Mucosa of descending colon (tissue), 3 donors: ENCODE results near the gene RNU7-1. TPM values are rescaled to one million over a fixed set of nuclear protein-coding genes. Genes with fewer than 3 reads are reported as not detected.
A peak's percentile ranks its signal among the peaks of the same experiment; 100 is the strongest.

ENCODE experiments used
- ATAC-seq: fragments of 200-7000 bp; cut with Tn5 transposase; one replicate; pipeline ENCODE4 v1.9.1; 2020; ENCODE audit warnings: mild to moderate bottlenecking, moderate library complexity
- DNase-seq, 3 donors: peaks; one replicate each; pipeline ENCODE4 v3.0.0-alpha.2; 2020
- H3K36me3 ChIP-seq: fragments of 200-600 bp; one replicate; pipeline ENCODE4 v1.8.0; 2021; ENCODE audit warnings: low read depth, mild to moderate bottlenecking
- H3K4me1 ChIP-seq: fragments of 200-600 bp; one replicate; pipeline ENCODE4 v1.8.0; 2021; ENCODE audit warnings: low read depth, mild to moderate bottlenecking
- H3K4me3 ChIP-seq: fragments of 200-600 bp; one replicate; pipeline ENCODE4 v1.8.0; 2021; ENCODE audit warnings: mild to moderate bottlenecking
- H3K9me3 ChIP-seq: fragments of 200-600 bp; one replicate; pipeline ENCODE4 v1.8.0; 2021; ENCODE audit warnings: mild to moderate bottlenecking
- CTCF ChIP-seq: fragments of 200-600 bp; IDR thresholded peaks from one replicate; pipeline ENCODE4 v1.8.0; 2022; ENCODE audit warnings: antibody characterized with exemption, mild to moderate bottlenecking
- intact Hi-C, 2 donors: fragments of 100-400 bp; cut with DNase I in 1 of 2; cut with micrococcal nuclease in 1 of 2; formaldehyde crosslinking; loops; one replicate each; pipeline versions ENCODE4 v1.11.0 to v1.11.1; 2022; cut with DNase I, micrococcal nuclease
- total RNA-seq, 3 donors: library from RNA; stranded (reverse); fragmentation: NEBNext Ultra II Directional in 2 of 3; extraction: Animal tissue kit (Norgen Biotek cat#: 25700) in 2 of 3; gene quantifications; one replicate each; pipeline versions ENCODE4 v1.2.1 to v1.2.4, GENCODE V29; 2021 to 2023
- donor health status: DM: no; HTN: no; CAD: no; lungs with moderate emphysema.
- donor health status: DM: no; HTN: no; CAD: no.
- donor health status: DM: no; HTN: yes; CAD: no.

Gene RNU7-1
- total RNA-seq, 3 donors from 2014 or later, result not detected

DNA sequence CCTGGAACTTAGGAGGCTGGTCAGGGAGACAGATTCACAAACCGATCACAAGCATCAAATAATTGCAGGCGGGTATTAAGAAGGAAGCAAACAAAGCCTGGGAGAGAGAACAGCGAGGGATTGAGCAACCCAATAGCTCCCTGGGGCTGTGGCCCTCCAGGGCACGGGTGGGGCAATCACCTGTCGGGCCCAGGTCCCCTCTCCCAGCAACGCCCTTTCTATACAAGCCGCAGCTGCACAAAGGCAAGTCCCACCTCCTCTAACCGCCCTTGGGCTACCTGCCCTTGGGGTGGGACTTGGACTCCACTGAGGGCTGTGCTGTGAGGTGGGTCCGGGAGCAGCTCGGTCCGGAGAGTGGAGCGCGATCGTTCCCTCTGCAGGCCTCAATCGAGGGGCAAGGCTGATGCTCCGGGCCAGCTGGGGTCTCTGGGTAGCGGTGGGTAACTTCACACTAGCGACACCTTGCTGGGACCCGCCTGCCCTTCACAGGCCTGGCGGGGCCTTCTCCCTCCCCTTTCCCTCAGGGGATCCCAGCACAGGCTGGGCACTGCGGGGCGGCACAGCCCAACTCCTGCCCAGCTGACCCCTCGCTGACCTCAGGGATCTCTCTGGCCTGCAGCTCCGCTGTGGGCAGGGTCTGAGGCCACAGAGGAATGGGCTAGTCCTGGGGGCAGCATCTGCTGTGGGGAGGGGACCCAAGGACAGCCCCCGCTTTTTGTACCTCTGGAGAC, 18.8 kb downstream of the RNU7-1 start:
- H3K4me1 ChIP-seq, result peaks cover 24% of the 10 kb centered on the region
- TF ChIP-seq CTCF, result no peak
- ATAC-seq, result peak; percentile 67
- peak overlapping the region; percentile 57 for H3K4me3 ChIP-seq
- intact Hi-C loops, result no loop called here
- peak; percentile 85 to 91 (median 89) for DNase-seq
- H3K9me3 ChIP-seq, result no peaks in the 10 kb centered on the region
- no peaks in the 10 kb centered on the region for H3K36me3 ChIP-seq

- peak overlapping the region; percentile 57 for H3K4me3 ChIP-seq
- H3K9me3 ChIP-seq, result no peaks in the 10 kb centered on the region
- ATAC-seq (peak; percentile 73), DNase-seq (peak; percentile 96 to 97 (median 96))
- TF ChIP-seq CTCF, result no peak
- intact Hi-C loops, result no loop called here
- no peaks in the 10 kb centered on the region for H3K36me3 ChIP-seq
- peaks cover 30% of the 10 kb centered on the region for H3K4me1 ChIP-seq
These were observed 19.6 kb downstream of the RNU7-1 start for GRCh38 chr12:6963016-6963731.

DNA sequence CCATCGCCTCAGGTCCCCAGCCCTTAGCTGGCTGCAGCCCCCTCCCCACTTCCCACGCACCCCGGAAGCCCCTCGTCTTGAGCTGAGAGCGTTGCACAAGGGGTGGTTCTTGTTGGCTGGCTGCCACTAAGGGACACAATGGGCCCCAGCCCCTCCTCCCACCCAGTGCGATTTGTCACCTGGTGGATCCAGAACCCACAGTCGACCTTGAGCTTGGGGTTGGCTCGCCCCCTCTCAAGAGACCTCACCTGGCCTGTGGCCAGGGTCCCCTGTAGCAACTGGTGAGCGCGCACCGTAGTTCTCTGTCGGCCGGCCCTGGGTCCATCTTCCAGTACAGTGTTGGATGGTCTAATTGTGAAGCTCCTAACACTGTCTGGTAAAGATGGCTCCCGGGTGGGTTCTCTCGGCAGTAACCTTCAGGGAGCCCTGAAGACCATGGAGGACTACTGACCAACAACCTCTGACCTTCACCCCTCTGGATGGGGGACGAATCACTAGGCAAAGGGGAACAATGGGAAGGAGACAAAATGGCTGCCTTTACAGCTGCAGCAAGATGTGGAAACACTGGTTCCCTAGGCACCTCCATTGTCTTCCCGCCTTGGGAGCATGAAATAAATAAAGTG, 20.3 kb downstream of the RNU7-1 start:
- Histone ChIP-seq H3K4me1 (peaks cover 37% of the 10 kb centered on the region), H3K36me3 (no peaks in the 10 kb centered on the region), H3K4me3 (peak overlapping the region; percentile 57), H3K9me3 (no peaks in the 10 kb centered on the region)
- ATAC-seq (no peak), DNase-seq (peak; percentile 65 to 77 (median 73))
- no peak for TF ChIP-seq CTCF
- intact Hi-C loops, result no loop called here

DNA sequence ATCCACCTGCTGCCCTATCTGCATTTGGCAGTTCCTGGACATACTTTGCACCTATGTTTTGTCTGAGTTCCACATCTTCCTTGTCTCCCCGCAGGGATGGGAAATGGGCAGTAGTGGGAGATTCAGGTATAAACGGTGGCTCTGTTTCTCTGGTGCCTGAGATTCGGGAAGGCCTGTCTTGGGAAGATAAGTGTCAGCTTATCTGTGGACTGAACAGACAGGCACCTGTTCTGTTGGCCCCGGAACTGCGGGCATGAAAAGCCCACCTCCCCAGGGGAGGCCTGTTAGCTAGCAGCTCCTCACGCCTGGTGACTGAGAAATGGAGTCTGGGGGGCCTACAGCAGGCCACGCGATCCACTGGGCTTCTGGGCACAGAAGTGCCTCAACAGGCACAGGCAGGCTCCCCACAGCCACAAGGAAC, 21.0 kb downstream of the RNU7-1 start:
- peak in 1 of 3 donors; percentile 68 for DNase-seq
- H3K9me3 ChIP-seq, result no peaks in the 10 kb centered on the region
- no peak for TF ChIP-seq CTCF
- peaks cover 43% of the 10 kb centered on the region for H3K4me1 ChIP-seq
- no peak overlapping the region for H3K4me3 ChIP-seq
- H3K36me3 ChIP-seq, result no peaks in the 10 kb centered on the region
- ATAC-seq, result no peak
- intact Hi-C loops, result no loop called here

- DNase-seq, result peak; percentile 88 to 92 (median 92)
- ATAC-seq, result peak; percentile 51
- Histone ChIP-seq H3K4me1 (peaks cover 40% of the 10 kb centered on the region), H3K9me3 (no peaks in the 10 kb centered on the region), H3K4me3 (no peak overlapping the region), H3K36me3 (no peaks in the 10 kb centered on the region)
- TF ChIP-seq CTCF, result peak; percentile 85
- intact Hi-C loops, result no loop called here
These were observed 21.5 kb downstream of the RNU7-1 start for GRCh38 chr12:6965026-6965661.
